Measurements from ENCODE around the gene GORASP2. TPM values are rescaled to one million over a fixed set of nuclear protein-coding genes. Genes with fewer than 3 reads are reported as not detected.
A peak's percentile ranks its signal among the peaks of the same experiment; 100 is the strongest.

GORASP2 gene
- total and polyA plus RNA-seq, 3 donors from 2014 or later: 67.2 to 119 (median 67.3) TPM

- Histone ChIP-seq H3K4me3 (no peak overlapping the region), H3K9me3 (no peaks in the 10 kb centered on the region), H3K27ac (no peak overlapping the region), H3K36me3 (ENCODE audit: low read depth, missing control alignments) (no peaks in the 10 kb centered on the region), H3K27me3 (no peaks in the 10 kb centered on the region), H3K4me1 (peaks cover 15% of the 10 kb centered on the region)
- DNase-seq: no peak
- intact Hi-C loops (cut with DNase I; ENCODE audit: low total_unique reads): no loop called here
- WGBS, 2 donors: 88 to 92% methylated on average over 4 of the region's 4 CpGs
- no peak for TF ChIP-seq POLR2A (IDR thresholded peaks at IDR 0.05)
- no peak for TF ChIP-seq CTCF (IDR thresholded peaks at IDR 0.05)
Observed at GRCh38 chr2:170926743-170927297, 2.2 kb upstream of the GORASP2 start.

GRCh38 chr2:170928036-170928823, 823 bp upstream of the GORASP2 start:
- no peaks in the 10 kb centered on the region for H3K27me3 ChIP-seq
- H3K9me3 ChIP-seq: no peaks in the 10 kb centered on the region
- peak overlapping the region; percentile 97 to 100 for H3K4me3 ChIP-seq
- 47 to 56% methylated on average over 17 of the region's 17 CpGs for WGBS, 2 donors
- peaks cover 15% of the 10 kb centered on the region for H3K4me1 ChIP-seq
- intact Hi-C loops (cut with DNase I; ENCODE audit: low total_unique reads): no loop called here
- TF ChIP-seq CTCF (IDR thresholded peaks at IDR 0.05) (no peak), POLR2A (IDR thresholded peaks at IDR 0.05) (no peak)
- peak overlapping the region; percentile 96 for H3K27ac ChIP-seq
- DNase-seq: no peak
- no peaks in the 10 kb centered on the region for H3K36me3 ChIP-seq (ENCODE audit: low read depth, missing control alignments)

GRCh38 chr2:170929686-170930050, 615 bp downstream of the GORASP2 start:
- WGBS, 2 donors: 1% methylated on average over 20 to 21 of the region's 21 CpGs
- H3K4me3 ChIP-seq: peak overlapping the region; percentile 97 to 100
- H3K27me3 ChIP-seq: no peaks in the 10 kb centered on the region
- peaks cover 15% of the 10 kb centered on the region for H3K4me1 ChIP-seq
- peak overlapping the region; percentile 96 for H3K27ac ChIP-seq
- intact Hi-C loops (cut with DNase I; ENCODE audit: low total_unique reads): no loop called here
- H3K36me3 ChIP-seq (ENCODE audit: low read depth, missing control alignments): no peaks in the 10 kb centered on the region
- H3K9me3 ChIP-seq: no peaks in the 10 kb centered on the region
- TF ChIP-seq POLR2A (IDR thresholded peaks at IDR 0.05) (no peak), CTCF (IDR thresholded peaks at IDR 0.05) (no peak)
- peak; percentile 62 for DNase-seq

GRCh38 chr2:170930131-170930990, 1.3 kb downstream of the GORASP2 start:
- intact Hi-C loops (cut with DNase I; ENCODE audit: low total_unique reads): no loop called here
- WGBS, 2 donors: 1 to 4% methylated on average over 15 of the region's 15 CpGs
- TF ChIP-seq CTCF (IDR thresholded peaks at IDR 0.05) (no peak), POLR2A (IDR thresholded peaks at IDR 0.05) (no peak)
- Histone ChIP-seq H3K27ac (peak overlapping the region; percentile 96), H3K4me1 (peaks cover 15% of the 10 kb centered on the region), H3K27me3 (no peaks in the 10 kb centered on the region), H3K9me3 (no peaks in the 10 kb centered on the region), H3K4me3 (peak overlapping the region; percentile 97 to 100), H3K36me3 (ENCODE audit: low read depth, missing control alignments) (no peaks in the 10 kb centered on the region)
- peak; percentile 54 for DNase-seq

Data from testis (tissue), 3 donors.